Duodenal mucosa (tissue), 2 donors: Measurements from ENCODE around the gene HOXA10.
A peak's percentile ranks its signal among the peaks of the same experiment; 100 is the strongest.

ENCODE experiments used
- H3K27ac ChIP-seq: one replicate; pipeline ENCODE4 v1.7.0; 2013; ENCODE audit warnings: low read depth, low read length
- H3K27me3 ChIP-seq, 2 donors: one replicate each; pipeline ENCODE4 v1.7.0; 2013; ENCODE audit warnings: low read length in 2 of 2, control low read depth in 1 of 2; ENCODE audit not compliant: insufficient read depth in 2 of 2, control insufficient read depth in 1 of 2
- H3K36me3 ChIP-seq, 2 donors: one replicate each; pipeline ENCODE4 v1.7.0; 2013; ENCODE audit warnings: low read length in 2 of 2, control low read depth in 1 of 2; ENCODE audit not compliant: insufficient read depth in 2 of 2, control insufficient read depth in 1 of 2
- H3K4me1 ChIP-seq, 2 donors: one replicate each; pipeline ENCODE4 v1.7.0; 2013; ENCODE audit warnings: low read length in 2 of 2, control low read depth in 1 of 2; ENCODE audit not compliant: insufficient read depth in 2 of 2, control insufficient read depth in 1 of 2
- H3K4me3 ChIP-seq, 2 donors: one replicate each; pipeline ENCODE4 v1.7.0; 2013; ENCODE audit warnings: low read length in 2 of 2, low read depth in 1 of 2
- H3K9ac ChIP-seq, 2 donors: one replicate each; pipeline ENCODE4 v1.7.0; 2013; ENCODE audit warnings: low read length in 2 of 2, low read depth in 1 of 2
- H3K9me3 ChIP-seq, 2 donors: one replicate each; pipeline ENCODE4 v1.7.0; 2013; ENCODE audit warnings: low read length in 2 of 2, control low read depth in 1 of 2; ENCODE audit not compliant: control insufficient read depth in 1 of 2

HOXA10 gene

DNA sequence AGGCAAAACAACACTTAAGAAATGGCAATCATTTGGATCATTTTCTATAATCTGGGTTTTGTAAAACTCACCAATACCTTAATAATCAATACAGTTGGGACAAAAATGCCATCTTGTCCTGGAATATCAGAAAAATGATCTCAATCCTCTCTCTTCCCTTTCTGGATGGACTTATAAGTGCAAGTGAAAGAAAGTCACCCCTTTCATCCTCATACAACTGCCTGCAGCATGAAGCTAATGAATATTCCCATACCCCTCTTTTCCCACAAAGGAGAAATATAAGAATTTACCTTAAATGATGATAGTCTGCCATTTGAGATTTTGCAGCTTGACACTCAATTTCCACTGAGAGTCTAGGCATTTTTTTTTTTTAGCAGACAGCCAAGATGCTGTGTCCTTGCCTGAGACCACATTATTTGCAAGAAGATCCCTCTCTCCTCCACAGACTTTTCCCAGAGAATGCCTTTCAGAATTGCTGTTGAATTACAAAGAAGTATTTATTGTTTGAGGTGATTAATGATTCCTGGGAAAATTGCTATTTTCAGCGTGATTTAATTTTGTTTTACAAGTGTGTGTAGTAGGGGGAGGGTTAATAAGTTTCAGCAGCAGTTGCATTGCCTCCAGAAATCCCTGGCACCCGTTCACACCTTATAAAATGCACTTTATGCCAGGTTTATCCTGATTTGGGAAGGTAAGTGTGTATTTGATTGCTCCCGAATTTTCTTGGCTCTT is 47.4 kb downstream of the HOXA10 start:
- Histone ChIP-seq H3K27me3 (peaks cover 0 to 6% of the 10 kb centered on the region in 2 donors), H3K27ac (no peak overlapping the region), H3K4me1 (peaks cover 31 to 43% of the 10 kb centered on the region in 2 donors), H3K9me3 (no peaks in the 10 kb centered on the region), H3K9ac (no peak overlapping the region), H3K4me3 (no peak overlapping the region), H3K36me3 (no peaks in the 10 kb centered on the region)

DNA sequence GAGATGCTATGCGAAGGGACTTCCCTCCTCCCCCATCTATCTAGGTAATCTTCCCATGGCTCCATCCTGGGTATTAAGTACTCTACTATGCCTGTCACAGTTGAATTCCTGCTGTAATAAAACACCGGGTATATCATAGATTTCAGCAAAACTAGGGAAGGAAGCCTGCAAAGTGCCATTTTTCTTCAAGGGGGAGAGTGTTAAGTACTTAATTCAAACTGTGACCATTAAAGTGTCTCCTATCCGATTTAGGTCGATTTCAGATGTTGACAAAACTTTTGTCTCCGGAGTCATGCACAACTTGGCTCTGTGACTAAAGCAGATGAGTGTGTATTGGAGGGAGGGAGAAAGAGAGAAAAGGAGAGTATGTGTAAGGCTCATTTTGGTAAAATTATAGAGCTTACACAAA is 48.1 kb downstream of the HOXA10 start:
- H3K36me3 ChIP-seq: no peaks in the 10 kb centered on the region
- H3K9ac ChIP-seq: no peak overlapping the region
- H3K27me3 ChIP-seq: peaks cover 0 to 6% of the 10 kb centered on the region in 2 donors
- H3K4me1 ChIP-seq: peaks cover 28 to 42% of the 10 kb centered on the region in 2 donors
- H3K4me3 ChIP-seq: no peak overlapping the region
- no peaks in the 10 kb centered on the region for H3K9me3 ChIP-seq
- H3K27ac ChIP-seq: no peak overlapping the region

GRCh38 chr7:27124902-27125689 is 49.0 kb downstream of the HOXA10 start:
- no peaks in the 10 kb centered on the region for H3K9me3 ChIP-seq
- H3K27ac ChIP-seq: no peak overlapping the region
- peaks cover 35 to 49% of the 10 kb centered on the region in 2 donors for H3K4me1 ChIP-seq
- peaks cover 0 to 6% of the 10 kb centered on the region in 2 donors for H3K27me3 ChIP-seq
- peak overlapping the region in 1 of 2 donors; percentile 75 for H3K4me3 ChIP-seq
- no peak overlapping the region for H3K9ac ChIP-seq
- no peaks in the 10 kb centered on the region for H3K36me3 ChIP-seq

DNA sequence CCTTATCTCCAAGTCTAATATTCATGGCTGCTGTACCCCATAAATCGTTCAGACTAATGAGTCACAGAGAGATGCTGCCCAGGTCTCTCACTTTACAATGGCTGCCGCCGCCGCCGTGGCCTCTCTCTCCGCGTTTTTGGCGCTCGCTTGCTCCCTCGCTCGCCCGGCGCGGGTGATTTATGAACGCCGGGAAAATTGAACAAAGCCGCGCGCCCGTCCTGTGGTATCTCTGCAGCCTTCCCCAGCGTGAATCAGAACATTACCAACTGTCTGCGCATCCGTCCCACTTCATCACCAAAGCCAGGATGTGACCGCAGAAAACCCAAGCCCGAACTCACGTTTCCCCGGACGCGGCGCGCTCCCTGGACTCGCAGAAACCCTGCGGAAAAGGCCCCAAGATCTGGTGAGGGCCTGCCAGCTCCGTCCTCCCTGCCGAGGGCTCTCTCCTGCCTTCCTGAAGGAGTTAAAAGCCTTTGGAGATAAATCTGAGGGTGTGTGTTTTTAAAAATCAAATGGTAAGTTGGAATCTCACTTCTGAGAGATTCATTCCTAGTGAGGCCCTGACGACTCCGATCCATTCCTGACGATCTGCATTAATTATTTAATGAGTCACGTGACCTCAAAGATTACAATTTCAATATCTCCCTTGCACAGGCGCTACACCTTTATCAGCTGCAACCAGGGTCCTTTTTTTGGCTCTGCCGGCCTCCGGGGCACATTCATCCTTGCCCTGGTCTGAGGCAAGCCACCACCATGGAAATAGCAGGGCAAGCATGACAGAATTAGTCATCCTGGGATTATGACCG is 49.8 kb downstream of the HOXA10 start:
- Histone ChIP-seq H3K4me3 (peak overlapping the region; percentile 67 to 75), H3K27me3 (peaks cover 0 to 6% of the 10 kb centered on the region in 2 donors), H3K9me3 (no peaks in the 10 kb centered on the region), H3K4me1 (peaks cover 32 to 53% of the 10 kb centered on the region in 2 donors), H3K27ac (peak overlapping the region; percentile 53), H3K9ac (peak overlapping the region in 1 of 2 donors; percentile 62), H3K36me3 (no peaks in the 10 kb centered on the region)

GRCh38 chr7:27123477-27124053 is 50.6 kb downstream of the HOXA10 start:
- no peaks in the 10 kb centered on the region for H3K36me3 ChIP-seq
- peak overlapping the region; percentile 67 to 75 for H3K4me3 ChIP-seq
- H3K27ac ChIP-seq: peak overlapping the region; percentile 53
- H3K9ac ChIP-seq: peak overlapping the region; percentile 58 to 62
- peaks cover 0 to 4% of the 10 kb centered on the region in 2 donors for H3K27me3 ChIP-seq
- peaks cover 30 to 47% of the 10 kb centered on the region in 2 donors for H3K4me1 ChIP-seq
- H3K9me3 ChIP-seq: no peaks in the 10 kb centered on the region

- Histone ChIP-seq H3K9me3 (no peaks in the 10 kb centered on the region), H3K4me1 (peaks cover 30 to 45% of the 10 kb centered on the region in 2 donors), H3K27me3 (peaks cover 0 to 4% of the 10 kb centered on the region in 2 donors), H3K27ac (peak overlapping the region; percentile 53), H3K9ac (peak overlapping the region; percentile 58 to 62), H3K36me3 (no peaks in the 10 kb centered on the region), H3K4me3 (peak overlapping the region; percentile 67 to 75)
Measured at GRCh38 chr7:27123007-27123476, 51.1 kb downstream of the HOXA10 start.

DNA sequence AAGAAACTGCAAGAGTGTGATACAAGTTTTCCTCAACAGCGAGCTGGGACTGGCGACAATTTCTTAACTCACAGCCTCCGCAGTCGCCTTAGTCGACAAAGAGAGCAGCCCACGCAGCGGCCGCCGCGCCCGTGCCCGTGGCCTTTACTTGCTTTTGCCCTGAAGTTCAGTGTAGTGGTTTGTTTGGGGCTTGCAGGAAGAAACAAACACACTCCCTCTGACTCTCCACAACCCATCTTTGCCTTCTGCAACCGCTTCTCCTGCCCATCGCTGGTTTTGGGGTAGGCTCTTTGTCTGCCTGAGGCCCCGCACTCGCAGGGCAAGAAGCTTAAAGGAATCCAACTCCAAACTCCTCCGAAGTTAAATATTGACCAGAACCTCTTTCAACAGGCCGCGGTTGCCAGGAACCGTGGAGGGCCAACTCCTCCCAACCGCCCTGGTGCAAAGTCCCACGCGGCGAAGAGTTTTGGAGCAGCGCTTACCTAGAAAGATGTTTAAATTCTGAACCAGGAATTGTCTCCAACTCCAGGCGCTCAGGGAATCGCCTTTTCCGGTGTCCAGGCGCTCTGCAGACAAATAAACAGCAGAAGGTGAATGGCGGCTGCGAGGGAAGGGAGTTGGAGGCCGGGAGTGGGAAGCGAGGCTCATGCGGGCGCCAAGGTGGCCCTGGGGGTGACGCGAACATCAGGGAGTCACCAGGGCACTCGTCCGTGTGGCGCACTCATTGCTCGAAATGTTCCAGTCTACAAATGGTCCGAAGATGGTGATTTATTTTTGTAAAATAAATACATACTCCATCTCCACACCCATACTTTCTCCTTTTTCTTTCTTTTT is 51.8 kb downstream of the HOXA10 start:
- Histone ChIP-seq H3K36me3 (no peaks in the 10 kb centered on the region), H3K4me3 (peak overlapping the region; percentile 67 to 75), H3K27me3 (peaks cover 0 to 3% of the 10 kb centered on the region in 2 donors), H3K4me1 (peaks cover 30 to 40% of the 10 kb centered on the region in 2 donors), H3K9me3 (no peaks in the 10 kb centered on the region), H3K27ac (peak overlapping the region; percentile 53), H3K9ac (peak overlapping the region; percentile 39 to 62)

DNA sequence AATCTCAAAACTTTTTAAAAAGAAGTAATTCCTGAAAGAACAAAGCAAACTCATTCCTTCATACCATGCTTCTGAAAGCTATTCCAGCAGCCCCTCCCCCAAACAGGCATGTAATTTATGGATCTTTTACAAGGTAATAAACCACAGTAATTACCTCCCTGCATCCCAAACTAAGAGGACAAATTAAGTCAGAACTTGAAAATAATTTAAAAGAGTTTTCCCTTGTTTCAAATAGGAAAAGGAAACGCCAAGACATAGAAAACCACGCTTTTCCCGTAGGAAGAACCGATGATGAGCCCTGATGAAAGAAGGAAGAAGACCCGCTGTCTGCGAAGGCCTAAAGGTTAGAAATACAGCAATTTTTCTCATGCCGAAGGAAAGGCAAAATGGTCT is 52.4 kb downstream of the HOXA10 start:
- peak overlapping the region; percentile 67 to 75 for H3K4me3 ChIP-seq
- no peaks in the 10 kb centered on the region for H3K27me3 ChIP-seq

More for the DNA sequence above, 52.4 kb downstream of the HOXA10 start:
- Histone ChIP-seq H3K36me3 (no peaks in the 10 kb centered on the region), H3K9me3 (no peaks in the 10 kb centered on the region), H3K9ac (peak overlapping the region; percentile 39 to 62), H3K4me1 (peaks cover 30 to 35% of the 10 kb centered on the region in 2 donors), H3K27ac (peak overlapping the region; percentile 53)
